HEK293 (cell line): ENCODE results near the gene SLC2A4RG.

Experiments
- CTCF ChIP-seq: fragments of 450-650 bp; formaldehyde crosslinking; IDR thresholded peaks from 2 replicates; pipeline ENCODE4 v1.5.1; 2016; ENCODE audit warnings: missing biosample characterization, missing genetic modification characterization
- KLF16 ChIP-seq: fragments of 450-650 bp; formaldehyde crosslinking; IDR thresholded peaks from 2 replicates; pipeline ENCODE4 v1.5.1; 2017; ENCODE audit warnings: missing biosample characterization, missing genetic modification characterization
- ZBTB11 ChIP-seq: fragments of 450-650 bp; formaldehyde crosslinking; conservative IDR thresholded peaks from 2 replicates; pipeline ENCODE4 v1.5.1; 2016; ENCODE audit warnings: low read depth, missing biosample characterization, missing genetic modification characterization
- ZNF132 ChIP-seq: fragments of 450-650 bp; formaldehyde crosslinking; IDR thresholded peaks from 2 replicates; pipeline ENCODE4 v1.5.1; 2017; ENCODE audit warnings: missing biosample characterization, missing genetic modification characterization, borderline replicate concordance
- ZNF548 ChIP-seq: fragments of 450-650 bp; formaldehyde crosslinking; IDR thresholded peaks from 2 replicates; pipeline ENCODE4 v1.5.1; 2016; ENCODE audit warnings: missing biosample characterization, missing genetic modification characterization
- TF ChIP-seq, protein P1 (sequence below): fragments of 450-650 bp; formaldehyde crosslinking; IDR thresholded peaks from 2 replicates; pipeline ENCODE4 v1.5.1; 2016; ENCODE audit warnings: missing biosample characterization, missing genetic modification characterization

GRCh38 chr20:63741354-63741675, 1.7 kb downstream of the SLC2A4RG start:
- TF ChIP-seq CTCF (tag by site-specific recombination), result no peak
- TF ChIP-seq KLF16 (tag by site-specific recombination), result no peak
- no peak for TF ChIP-seq ZNF132
- TF ChIP-seq, protein P1, sequence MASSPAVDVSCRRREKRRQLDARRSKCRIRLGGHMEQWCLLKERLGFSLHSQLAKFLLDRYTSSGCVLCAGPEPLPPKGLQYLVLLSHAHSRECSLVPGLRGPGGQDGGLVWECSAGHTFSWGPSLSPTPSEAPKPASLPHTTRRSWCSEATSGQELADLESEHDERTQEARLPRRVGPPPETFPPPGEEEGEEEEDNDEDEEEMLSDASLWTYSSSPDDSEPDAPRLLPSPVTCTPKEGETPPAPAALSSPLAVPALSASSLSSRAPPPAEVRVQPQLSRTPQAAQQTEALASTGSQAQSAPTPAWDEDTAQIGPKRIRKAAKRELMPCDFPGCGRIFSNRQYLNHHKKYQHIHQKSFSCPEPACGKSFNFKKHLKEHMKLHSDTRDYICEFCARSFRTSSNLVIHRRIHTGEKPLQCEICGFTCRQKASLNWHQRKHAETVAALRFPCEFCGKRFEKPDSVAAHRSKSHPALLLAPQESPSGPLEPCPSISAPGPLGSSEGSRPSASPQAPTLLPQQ (tag by site-specific recombination), result no peak
- TF ChIP-seq ZNF548 (tag by site-specific recombination), result no peak
- TF ChIP-seq ZBTB11 (tag by site-specific recombination), result no peak
